Right ventricle myocardium superior (tissue), 1 donor: ENCODE results near the gene C1orf232. TPM values are rescaled to one million over a fixed set of nuclear protein-coding genes. Genes with fewer than 3 reads are reported as not detected.

Experiments used
- ATAC-seq: fragments of 200-7000 bp; cut with Tn5 transposase; one replicate; pipeline ENCODE4 v1.9.1; 2020; ENCODE audit warnings: mild to moderate bottlenecking; ENCODE audit not compliant: poor library complexity
- DNase-seq: peaks from one replicate; pipeline ENCODE4 v3.0.0-alpha.2; 2020
- intact Hi-C: fragments of 100-400 bp; cut with DNase I; formaldehyde crosslinking; loops from one replicate; pipeline ENCODE4 v1.11.2; 2022
- total RNA-seq: library from RNA; stranded (reverse); fragmentation: NEBNext Ultra II Directional; extraction: Animal tissue kit (Norgen Biotek cat#: 25700); gene quantifications from one replicate; pipeline ENCODE4 v1.2.1, GENCODE V29; 2021
- donor health status: DM: no; HTN: yes; CAD: no; lungs with severe emphysema.

Gene C1orf232
- total RNA-seq, 1 donor from 2014 or later, result not detected

DNA sequence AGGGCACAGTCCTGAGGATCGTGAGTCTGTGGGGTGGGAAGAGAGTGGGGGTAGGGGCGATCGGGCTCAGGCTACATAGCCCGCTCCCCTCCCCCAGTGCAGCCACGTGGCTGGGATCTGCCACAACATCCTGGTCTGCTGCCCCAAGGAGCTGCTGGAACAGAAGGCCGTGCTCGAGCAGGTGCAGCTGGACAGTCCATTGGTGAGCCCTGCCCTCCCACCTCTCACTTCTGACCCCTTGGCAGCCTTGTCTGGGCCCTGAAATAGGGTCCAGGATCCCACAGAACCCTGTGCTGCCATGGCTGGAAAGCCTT lies 13.6 kb upstream of the C1orf232 start:
- ATAC-seq (no peak), DNase-seq (no peak)
- intact Hi-C loops, result loop anchor here (10.0 kb wide), 1 partner anchor 142 kb away; no protein-coding TSS in a partner anchor

GRCh38 chr1:26181586-26182382 lies 13.0 kb upstream of the C1orf232 start:
- intact Hi-C loops, result loop anchor here (10.0 kb wide), 1 partner anchor 143 kb away; no protein-coding TSS in a partner anchor
- no peak for ATAC-seq
- DNase-seq, result no peak

GRCh38 chr1:26180010-26180506 lies 11.3 kb upstream of the C1orf232 start:
- ATAC-seq (no peak), DNase-seq (no peak)
- intact Hi-C loops, result loop anchor here (10.0 kb wide), 1 partner anchor 145 kb away; no protein-coding TSS in a partner anchor

- intact Hi-C loops, result no loop called here
- DNase-seq, result no peak
- peak; percentile 45 for ATAC-seq
Observed at GRCh38 chr1:26177182-26177684, 8.5 kb upstream of the C1orf232 start, which contains the start of gene CNKSR1. Gene CNKSR1 (plus strand): TSS chr1:26177491. CDS start chr1:26177548, 57 bp downstream.

DNA sequence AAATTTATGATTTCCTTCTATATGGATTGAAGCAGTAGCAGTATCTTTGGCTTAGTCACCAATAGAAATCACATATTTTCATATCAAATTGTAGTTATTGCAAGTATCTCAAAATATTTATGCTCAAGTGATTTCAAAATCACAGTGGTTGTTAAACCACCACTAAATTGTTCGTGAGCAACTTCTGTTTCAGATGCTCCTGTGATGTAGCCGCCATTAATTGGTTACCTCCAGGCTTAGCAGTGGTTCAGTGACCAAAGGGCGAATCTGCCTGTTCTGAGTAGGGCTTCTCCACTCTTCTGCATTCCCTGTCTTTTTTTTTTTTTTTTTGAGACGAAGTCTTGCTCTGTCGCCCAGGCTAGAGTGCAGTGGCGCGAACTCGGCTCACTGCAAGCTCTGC lies 6.6 kb upstream of the C1orf232 start:
- no peak for ATAC-seq
- intact Hi-C loops, result no loop called here
- no peak for DNase-seq

- ATAC-seq (no peak), DNase-seq (no peak)
- intact Hi-C loops, result no loop called here
Observed at GRCh38 chr1:26171084-26172072, 2.6 kb upstream of the C1orf232 start, which contains the start of gene ZNF593OS. Gene ZNF593OS (minus strand): TSS chr1:26171832. CDS start chr1:26171661, 171 bp downstream.

GRCh38 chr1:26170472-26170821 lies 1.7 kb upstream of the C1orf232 start:
- ATAC-seq (no peak), DNase-seq (no peak)
- intact Hi-C loops, result no loop called here

DNA sequence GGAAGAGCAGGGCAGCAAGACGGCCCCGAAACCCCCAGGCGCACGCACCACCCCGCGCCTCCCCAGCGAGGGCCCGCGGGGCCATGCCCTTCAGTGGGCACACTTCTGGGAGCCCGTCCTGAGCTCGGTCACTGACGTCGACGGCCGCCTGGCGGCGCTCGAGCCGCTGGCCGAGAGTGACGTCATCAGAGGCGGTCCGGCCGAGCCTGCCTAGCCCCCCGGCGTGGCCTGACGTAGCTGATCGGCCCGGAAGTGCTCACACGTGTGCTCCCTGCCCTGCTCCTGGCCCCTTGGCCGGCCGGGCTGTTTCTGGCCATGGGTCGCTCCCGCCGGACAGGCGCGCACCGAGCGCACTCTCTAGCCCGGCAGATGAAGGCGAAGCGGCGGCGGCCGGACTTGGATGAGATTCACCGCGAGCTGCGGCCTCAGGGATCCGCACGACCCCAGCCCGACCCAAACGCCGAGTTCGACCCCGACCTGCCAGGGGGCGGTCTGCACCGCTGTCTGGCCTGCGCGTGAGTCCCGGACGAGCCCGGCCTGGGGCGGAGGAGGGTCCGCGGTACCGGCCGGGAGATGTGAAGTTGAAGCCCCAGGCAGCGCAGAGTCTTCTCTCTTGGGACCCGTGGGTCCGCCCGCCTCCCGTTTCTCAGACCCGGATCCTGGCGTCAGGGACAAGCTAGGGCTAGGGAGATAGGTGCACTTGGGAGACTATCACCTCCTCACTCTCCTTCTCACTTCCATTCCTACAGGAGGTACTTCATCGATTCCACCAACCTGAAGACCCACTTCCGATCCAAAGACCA lies 1.1 kb upstream of the C1orf232 start, which contains the start of gene ZNF593:
TSS of gene ZNF593 (plus strand) at position 240 of the 803 bp plus-strand sequence. CDS start at position 316, 76 bp downstream.
- intact Hi-C loops, result loop anchor here (5.0 kb wide), 1 partner anchor 57 kb away; no protein-coding TSS in a partner anchor
- ATAC-seq (peak; percentile 97), DNase-seq (peak; percentile 95)

GRCh38 chr1:26169198-26169554 lies 413 bp upstream of the C1orf232 start:
- no peak for ATAC-seq
- intact Hi-C loops, result loop anchor here (5.0 kb wide), 1 partner anchor 58 kb away; no protein-coding TSS in a partner anchor

GRCh38 chr1:26166719-26167281 lies 2.0 kb downstream of the C1orf232 start:
- DNase-seq (peak; percentile 3), ATAC-seq (no peak)
- intact Hi-C loops, result loop anchor here (5.0 kb wide), 1 partner anchor 61 kb away; no protein-coding TSS in a partner anchor

More at GRCh38 chr1:26169198-26169554, 413 bp upstream of the C1orf232 start:
- DNase-seq, result no peak

- ATAC-seq (no peak), DNase-seq (peak; percentile 22)
- intact Hi-C loops, result loop anchor here (5.0 kb wide), 2 partner anchors 62 to 128 kb away; no protein-coding TSS in a partner anchor
Observed at GRCh38 chr1:26164861-26165842, 3.6 kb downstream of the C1orf232 start.

GRCh38 chr1:26164036-26164860 lies 4.5 kb downstream of the C1orf232 start:
- ATAC-seq, result peak; percentile 37
- DNase-seq, result peak; percentile 61
- intact Hi-C loops, result loop anchor here (5.0 kb wide), 1 partner anchor 127 kb away; no protein-coding TSS in a partner anchor

DNA sequence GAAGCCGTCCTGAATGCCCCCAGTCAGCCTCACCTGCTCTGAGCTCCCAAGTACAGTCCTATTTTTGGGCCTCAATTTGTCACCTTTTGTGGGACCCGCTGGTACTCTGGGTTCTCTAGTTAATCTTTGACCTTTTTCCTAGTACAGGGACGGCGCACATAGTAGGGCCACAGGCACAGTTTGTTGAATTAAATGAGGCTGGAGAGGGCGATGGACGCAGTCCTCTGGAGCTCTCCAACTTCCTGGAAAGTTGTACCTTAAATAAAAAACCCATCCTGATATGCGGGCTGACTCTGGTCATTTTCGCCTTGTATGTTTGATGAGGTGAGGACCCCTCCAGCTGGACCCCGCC lies 5.1 kb downstream of the C1orf232 start:
- DNase-seq (no peak), ATAC-seq (no peak)
- intact Hi-C loops, result loop anchor here (5.0 kb wide), 1 partner anchor 126 kb away; no protein-coding TSS in a partner anchor

DNA sequence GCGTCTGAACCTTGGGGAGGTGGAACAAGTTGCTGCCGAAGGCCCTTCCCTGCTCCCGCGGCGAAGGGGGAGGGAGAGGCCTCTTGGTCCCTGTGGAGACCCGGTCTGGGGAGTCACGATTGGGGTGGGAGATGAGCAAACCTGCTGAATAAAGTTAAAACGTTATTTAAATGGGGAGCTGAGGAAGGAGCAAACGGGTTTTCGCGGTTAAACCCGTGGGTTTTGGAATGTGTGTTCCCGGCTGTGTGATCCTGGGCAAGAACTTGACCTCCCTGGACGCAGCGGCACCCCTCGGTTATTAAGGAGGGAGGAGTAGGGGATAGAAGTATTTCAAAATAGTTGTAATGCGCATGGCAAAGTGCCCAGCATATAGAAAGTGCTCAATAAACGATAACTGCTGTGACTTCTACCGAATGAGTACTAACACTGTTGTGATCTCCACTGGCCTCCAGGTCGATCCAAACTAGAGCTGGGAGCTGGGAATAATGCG lies 6.5 kb downstream of the C1orf232 start:
- intact Hi-C loops, result loop anchor here (5.0 kb wide), 1 partner anchor 125 kb away; no protein-coding TSS in a partner anchor
- ATAC-seq (no peak), DNase-seq (no peak)
